HG03521 (cell line): ENCODE measurements around the gene LYRM2.

ENCODE experiments used
- ATAC-seq: cut with Tn5 transposase; IDR thresholded peaks from one replicate; pipeline ENCODE4 v1.9.1; 2021; ENCODE audit warnings: mild to moderate bottlenecking, moderate library complexity; ENCODE audit not compliant: unreplicated experiment

The LYRM2 gene, protein sequence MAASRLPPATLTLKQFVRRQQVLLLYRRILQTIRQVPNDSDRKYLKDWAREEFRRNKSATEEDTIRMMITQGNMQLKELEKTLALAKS

DNA sequence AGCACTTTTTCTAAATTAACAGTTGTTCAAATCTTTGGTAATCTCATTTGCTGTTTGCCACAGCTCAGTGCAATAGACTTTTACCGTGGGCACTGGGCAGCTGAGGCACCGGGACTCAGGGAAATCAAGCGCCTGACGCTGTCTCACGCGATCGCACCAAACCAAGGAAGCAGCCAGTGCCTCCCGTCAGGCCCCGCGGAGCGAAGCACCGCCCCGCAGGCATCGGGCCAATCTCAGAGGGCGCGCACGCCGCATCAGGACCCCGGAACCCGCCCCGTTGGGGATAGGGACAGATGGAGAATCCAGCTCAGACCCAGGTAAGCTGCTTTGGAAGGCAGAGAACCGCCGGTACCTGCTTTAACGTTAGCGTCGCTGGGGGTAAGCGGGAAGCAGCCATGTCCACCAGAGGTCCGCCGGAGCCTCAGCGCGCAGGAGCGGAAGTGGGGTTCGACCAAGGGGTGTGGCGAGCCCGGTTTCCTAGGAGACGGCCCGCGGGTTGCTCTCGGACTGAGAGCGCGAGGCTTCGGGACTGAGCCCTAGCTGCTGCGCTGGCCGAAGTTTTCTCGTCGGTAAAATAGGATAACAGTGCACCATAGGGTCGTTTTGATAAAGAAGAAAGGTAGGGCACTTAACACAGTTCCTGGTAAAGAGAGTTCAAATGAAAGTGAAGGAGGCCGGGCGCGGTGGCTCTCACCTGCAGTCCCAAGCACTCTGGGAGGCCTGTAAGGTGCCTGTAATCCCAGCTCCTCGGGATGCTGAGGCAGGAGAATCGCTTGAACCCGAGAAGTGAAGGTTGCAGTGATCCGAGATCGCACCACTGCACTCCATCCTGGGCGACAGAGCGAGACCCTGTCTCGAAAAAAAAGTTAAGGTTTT is at the start of gene LYRM2:
Gene LYRM2 (minus strand): TSS at position 428 of the 876 bp plus-strand sequence. CDS start 31 bp downstream, at position 397.
- peak; percentile 99 for ATAC-seq

DNA sequence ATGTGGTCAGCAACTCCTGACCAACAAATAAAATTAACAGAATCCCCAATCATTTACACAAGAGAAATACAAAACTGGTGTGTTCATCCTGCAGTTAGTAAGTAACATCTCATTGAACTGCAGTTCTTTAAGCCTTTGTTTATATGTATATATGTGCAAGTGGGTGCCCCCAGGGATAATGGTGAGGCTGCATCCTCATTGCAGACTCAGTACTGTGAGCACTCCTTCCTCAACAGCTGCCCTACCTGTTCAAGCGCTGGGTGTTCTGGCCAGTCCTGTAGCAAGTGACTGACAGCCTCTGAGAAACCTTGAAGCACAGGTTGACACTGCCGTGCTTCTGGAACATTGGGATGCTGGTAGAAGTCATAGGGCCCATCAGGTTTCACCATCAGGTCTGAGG is 49.8 kb upstream of the LYRM2 start:
- ATAC-seq: no peak

DNA sequence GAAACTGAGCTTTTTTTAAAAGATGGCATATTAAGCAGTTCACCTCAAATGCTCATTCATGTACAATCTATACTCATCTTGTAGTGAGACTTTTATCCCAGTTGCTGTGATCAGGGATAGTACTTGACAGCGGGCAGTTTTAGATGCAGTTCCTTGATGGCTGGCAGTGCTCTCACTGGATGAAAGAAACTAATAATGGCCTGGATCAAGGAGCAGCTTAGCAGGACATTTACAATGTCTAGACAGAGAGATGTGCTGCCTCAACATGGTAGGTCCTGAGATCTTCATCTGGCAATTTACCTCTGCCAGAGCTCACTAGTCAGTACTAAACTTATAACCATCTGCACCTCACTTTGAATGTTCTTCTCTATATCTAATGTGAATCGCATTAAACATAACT is 46.8 kb upstream of the LYRM2 start:
- no peak for ATAC-seq

GRCh38 chr6:89682991-89683390 is 44.4 kb upstream of the LYRM2 start:
- no peak for ATAC-seq

DNA sequence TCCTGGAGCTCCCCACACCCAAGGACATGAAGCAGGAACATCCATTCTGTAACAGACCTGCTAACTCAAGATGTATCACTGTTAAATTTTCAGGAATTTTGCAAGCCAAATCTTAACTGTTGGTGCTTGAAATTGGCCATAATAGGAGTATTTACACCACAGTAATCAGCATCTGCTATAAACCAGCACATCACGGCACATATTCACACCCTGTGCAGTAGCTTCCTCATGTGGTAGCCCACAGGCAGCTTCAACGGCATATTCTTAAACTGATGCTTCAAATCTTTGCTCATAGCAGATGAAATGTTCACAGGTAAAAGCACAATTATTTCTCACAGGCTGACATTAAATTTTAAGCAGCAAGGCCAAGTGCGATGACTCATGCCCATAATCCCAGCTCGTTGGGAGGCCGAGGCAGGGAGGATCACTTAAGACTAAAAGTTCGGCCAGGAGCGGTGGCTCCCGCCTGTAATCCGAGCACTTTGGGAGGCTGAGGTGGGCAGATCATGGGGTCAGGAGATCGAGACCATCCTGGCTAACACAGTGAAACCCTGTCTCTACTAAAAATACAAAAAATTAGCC is 43.5 kb upstream of the LYRM2 start:
- no peak for ATAC-seq

DNA sequence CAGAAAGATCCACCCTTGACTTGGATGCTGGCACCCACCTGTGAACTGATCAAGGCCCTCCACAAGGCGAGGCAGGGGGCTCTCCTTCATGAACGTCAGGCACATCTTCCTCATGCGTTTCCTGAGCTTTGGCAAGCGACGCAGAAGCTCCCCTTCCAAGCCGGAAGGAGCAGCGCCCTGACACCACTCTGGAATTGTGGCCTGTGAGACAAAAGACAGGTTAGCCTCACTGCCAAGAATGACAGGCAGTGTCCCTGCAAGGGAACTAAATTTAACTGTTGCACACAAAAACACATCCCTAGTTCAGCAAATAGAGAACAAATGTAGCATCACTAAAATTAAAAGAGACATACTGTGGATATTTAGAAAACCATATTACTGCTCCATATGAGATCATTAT is 42.0 kb upstream of the LYRM2 start:
- ATAC-seq: no peak

- ATAC-seq: no peak
These were observed 41.6 kb upstream of the LYRM2 start for GRCh38 chr6:89680150-89680549.

- ATAC-seq: no peak
These were observed 40.9 kb upstream of the LYRM2 start for GRCh38 chr6:89679215-89680120.

DNA sequence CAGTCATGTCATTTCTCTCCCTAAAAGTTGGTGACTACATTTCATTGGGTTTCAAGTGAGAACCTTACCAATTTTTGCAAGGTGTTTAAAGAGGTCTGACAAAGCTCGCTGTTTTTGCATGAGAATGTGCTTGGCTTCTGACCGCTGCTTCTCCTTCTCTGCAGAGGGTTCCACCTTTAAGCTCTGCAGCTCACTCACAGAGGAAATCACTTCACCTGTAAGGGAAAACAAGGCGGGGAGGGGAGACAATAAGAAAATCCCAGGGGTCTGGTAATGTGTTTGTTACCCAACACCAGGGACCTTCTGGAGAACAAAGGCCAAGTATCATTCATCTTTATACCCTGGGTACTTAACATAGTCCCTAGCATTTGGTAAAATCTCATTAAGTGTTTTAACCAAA is 40.0 kb upstream of the LYRM2 start:
- no peak for ATAC-seq

GRCh38 chr6:89675949-89676748 is 37.6 kb upstream of the LYRM2 start:
- ATAC-seq: no peak

- ATAC-seq: no peak
These were observed 32.5 kb upstream of the LYRM2 start for GRCh38 chr6:89670935-89671565.

- ATAC-seq: no peak
These were observed 30.5 kb upstream of the LYRM2 start for GRCh38 chr6:89669002-89669401.

GRCh38 chr6:89667872-89668556 is 29.5 kb upstream of the LYRM2 start:
- no peak for ATAC-seq

- no peak for ATAC-seq
These were observed 24.2 kb upstream of the LYRM2 start for GRCh38 chr6:89662659-89663223.

DNA sequence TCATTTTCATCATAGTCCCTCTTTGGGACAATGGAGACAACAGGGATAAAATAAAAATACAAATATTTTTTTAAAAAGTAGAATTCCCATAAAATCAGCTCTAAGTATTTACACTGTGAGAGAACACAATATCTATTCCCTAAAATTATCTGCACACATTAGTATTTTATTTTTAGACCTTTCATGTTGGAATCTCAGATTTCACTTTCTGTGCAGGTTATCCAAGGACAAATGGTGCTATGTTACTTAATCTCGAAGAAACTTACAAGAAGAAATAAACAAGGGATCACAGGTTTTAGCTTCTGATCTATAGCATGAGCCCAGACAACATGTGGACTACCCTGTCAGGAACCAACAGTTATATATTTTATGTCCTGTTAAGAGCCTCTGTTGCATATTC is 23.0 kb upstream of the LYRM2 start:
- ATAC-seq: no peak

DNA sequence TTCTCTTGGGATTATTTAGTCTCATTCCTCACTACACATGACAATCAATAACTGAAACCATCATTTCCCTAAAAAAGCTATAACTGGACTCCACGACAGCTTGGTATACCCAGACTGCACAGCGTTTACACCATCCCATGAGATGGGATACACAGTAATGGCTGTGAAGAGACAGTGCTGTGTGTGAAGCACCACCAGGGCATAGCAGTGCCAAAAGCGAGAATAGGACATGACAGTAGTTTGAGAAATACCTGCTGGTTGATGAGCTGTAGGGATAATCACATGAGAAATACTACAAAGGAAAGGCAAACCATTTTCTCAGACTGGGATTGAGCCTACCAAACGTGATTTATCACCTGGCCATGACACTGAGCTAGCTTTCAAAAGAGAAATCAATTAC is 22.4 kb upstream of the LYRM2 start:
- ATAC-seq: no peak

DNA sequence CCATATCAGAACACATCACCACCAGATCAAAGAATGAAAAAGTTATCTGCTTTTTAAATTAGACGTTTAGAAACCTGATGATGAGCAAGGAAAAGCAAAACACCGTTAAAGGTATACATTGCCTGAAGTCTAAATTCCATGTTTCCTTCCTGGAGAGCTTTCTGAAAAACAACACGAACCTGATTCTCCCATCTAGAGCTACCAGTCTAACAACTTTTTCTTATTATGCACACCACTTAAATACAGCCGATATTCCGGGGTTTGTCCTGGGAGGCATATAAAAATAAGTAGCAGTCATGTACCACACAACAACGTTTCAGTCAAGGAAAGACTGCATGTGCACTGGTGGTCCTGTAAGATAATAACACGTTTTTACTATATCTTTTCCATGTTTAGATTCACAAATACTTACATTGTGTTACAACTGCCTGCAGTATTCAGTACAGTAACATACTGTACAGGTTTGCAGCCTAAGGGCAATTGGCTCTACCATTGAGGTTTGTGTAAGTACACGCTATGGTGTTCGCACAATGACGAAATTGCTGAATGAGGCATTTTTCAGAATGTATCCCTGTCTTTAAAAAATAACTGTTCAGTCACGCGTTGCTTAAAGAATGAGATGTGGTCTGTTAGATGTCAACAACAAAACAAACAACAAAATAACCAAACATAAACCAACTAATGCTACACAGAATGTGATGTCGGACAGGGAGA is 19.1 kb upstream of the LYRM2 start:
- no peak for ATAC-seq

DNA sequence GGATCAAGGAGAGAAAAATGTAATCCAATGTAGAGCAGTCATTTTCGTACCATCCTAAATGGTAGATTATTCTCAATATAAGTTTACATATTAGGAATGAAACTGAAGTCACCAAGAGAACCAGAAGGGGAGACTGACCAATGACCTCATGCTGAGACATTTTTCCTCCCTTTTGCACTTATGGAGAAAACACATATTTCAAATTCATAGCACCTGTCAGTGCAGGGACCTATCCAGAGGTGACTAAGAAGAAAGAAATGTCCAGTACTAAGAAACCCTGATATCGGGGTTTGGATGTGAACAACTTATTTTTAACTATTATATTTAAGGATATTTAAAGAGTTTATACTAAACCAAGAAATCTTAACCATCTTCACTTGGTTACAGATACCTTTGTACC is 16.6 kb upstream of the LYRM2 start:
- no peak for ATAC-seq
